AG08395 (cell line): ENCODE data around the gene CAGE1.

Source experiments
- DNase-seq: peaks from one replicate; pipeline ENCODE4 v3.0.0; 2012; ENCODE audit warnings: mixed read lengths, low spot score

Gene CAGE1

GRCh38 chr6:7311176-7311575, 78.4 kb downstream of the CAGE1 start:
- no peak for DNase-seq

- DNase-seq: no peak
These were observed 80.5 kb downstream of the CAGE1 start for GRCh38 chr6:7309050-7309449.

GRCh38 chr6:7307533-7307932, 82.0 kb downstream of the CAGE1 start:
- DNase-seq: no peak

GRCh38 chr6:7304821-7305220, 84.7 kb downstream of the CAGE1 start:
- DNase-seq: no peak

- no peak for DNase-seq
These were observed 87.8 kb downstream of the CAGE1 start for GRCh38 chr6:7301702-7302101.

GRCh38 chr6:7300926-7301325, 88.6 kb downstream of the CAGE1 start:
- no peak for DNase-seq

GRCh38 chr6:7298113-7298512, 91.4 kb downstream of the CAGE1 start:
- no peak for DNase-seq

GRCh38 chr6:7296602-7297001, 92.9 kb downstream of the CAGE1 start:
- DNase-seq: no peak

- DNase-seq: no peak
These were observed 93.6 kb downstream of the CAGE1 start for GRCh38 chr6:7295916-7296315.

GRCh38 chr6:7292596-7293255, 96.8 kb downstream of the CAGE1 start:
- DNase-seq: no peak

- no peak for DNase-seq
These were observed 99.5 kb downstream of the CAGE1 start for GRCh38 chr6:7290079-7290478.

GRCh38 chr6:7285416-7285815, 104.1 kb downstream of the CAGE1 start:
- no peak for DNase-seq

GRCh38 chr6:7283676-7284075, 105.9 kb downstream of the CAGE1 start:
- DNase-seq: no peak

GRCh38 chr6:7282097-7282906, 107.2 kb downstream of the CAGE1 start:
- DNase-seq: no peak
